Esophagus squamous epithelium (tissue), 5 donors: ENCODE data around the gene NYAP1. TPM values are rescaled to one million over a fixed set of nuclear protein-coding genes. Genes with fewer than 3 reads are reported as not detected.
A peak's percentile ranks its signal among the peaks of the same experiment; 100 is the strongest.

Experiments used
- DNase-seq: peaks from one replicate; lab custom pipeline; 2025; lab: John Stamatoyannopoulos, UW
- H3K27ac ChIP-seq, 4 donors: fragments of 200-600 bp; sonication (generic); one replicate each; pipeline ENCODE4 v1.5.1; 2016 to 2019; ENCODE audit warnings: mild to moderate bottlenecking in 1 of 4
- H3K27me3 ChIP-seq, 4 donors: fragments of 200-600 bp; sonication (generic); 1 replicate in 3 of 4; 2 replicates in 1 of 4; pipeline versions ENCODE4 v1.5.1 to v1.6.0; 2017 to 2021; ENCODE audit warnings: antibody characterized with exemption in 1 of 4
- H3K36me3 ChIP-seq, 3 donors: fragments of 200-600 bp; sonication (generic); one replicate each; pipeline ENCODE4 v1.5.1; 2016 to 2019
- H3K4me1 ChIP-seq, 3 donors: fragments of 200-600 bp; sonication (generic); one replicate each; pipeline ENCODE4 v1.5.1; 2017 to 2019
- H3K4me3 ChIP-seq, 4 donors: fragments of 200-600 bp; sonication (generic); 1 replicate in 3 of 4; 2 replicates in 1 of 4; pipeline ENCODE4 v1.5.1; 2016 to 2019; ENCODE audit warnings: mild to moderate bottlenecking in 2 of 4, moderate library complexity in 1 of 4
- H3K9me3 ChIP-seq, 3 donors: fragments of 200-600 bp; sonication (generic); one replicate each; pipeline ENCODE4 v1.5.1; 2016 to 2019
- CTCF ChIP-seq, 6 experiments: fragments of 450-650 bp in 4 of 6; fragments of 200-600 bp in 2 of 6; sonication (generic) in 2 of 6; IDR thresholded peaks; one replicate each; pipeline ENCODE4 v1.5.1; 2016 to 2019; ENCODE audit warnings: antibody characterized with exemption in 6 of 6, mild to moderate bottlenecking in 4 of 6, moderate library complexity in 4 of 6
- POLR2A ChIP-seq, 4 donors: fragments of 450-650 bp; IDR thresholded peaks; one replicate each; pipeline ENCODE4 v1.6.1; 2017; ENCODE audit warnings: antibody characterized with exemption in 4 of 4, mild to moderate bottlenecking in 4 of 4, moderate library complexity in 3 of 4
- WGBS, 2 donors: methylation state at CpG; one replicate each; pipeline ENCODE4 v1.1.5; 2018; 5-methylcytosine and 5-hydroxymethylcytosine counted together
- intact Hi-C: fragments of 100-400 bp; cut with DNase I; formaldehyde crosslinking; loops from one replicate; pipeline ENCODE4 v1.15.0; 2022
- total RNA-seq, 4 donors: library from RNA; depleted of rRNA; stranded (reverse); fragments of >200 nt; gene quantifications; one replicate each; pipeline ENCODE4 v1.1.0, GENCODE V29; 2016
- donor health status: DM: yes; HTN: yes; CAD: no.

The NYAP1 gene
- total RNA-seq, 4 donors from 2014 or later: 0.31 to 1.1 (median 0.57) TPM; not detected in 1

- Histone ChIP-seq H3K9me3 (no peaks in the 10 kb centered on the region), H3K27ac (peak overlapping the region in 2 of 4 donors; percentile 9 to 17), H3K4me1 (peaks cover 7 to 46% (median 15%) of the 10 kb centered on the region in 3 donors), H3K36me3 (peaks cover 0 to 9% (median 0%) of the 10 kb centered on the region in 3 donors), H3K4me3 (no peak overlapping the region), H3K27me3 (no peaks in the 10 kb centered on the region)
- TF ChIP-seq CTCF (IDR thresholded peaks at IDR 0.05) (no peak), POLR2A (IDR thresholded peaks at IDR 0.05) (no peak)
- intact Hi-C loops: no loop called here
- DNase-seq: no peak
- WGBS, 2 donors: 47 to 80% methylated on average over 1 to 3 of the region's 4 CpGs
These were observed 1.7 kb downstream of the NYAP1 start for GRCh38 chr7:100485471-100485876.

GRCh38 chr7:100486111-100486636 lies 2.4 kb downstream of the NYAP1 start:
- Histone ChIP-seq H3K9me3 (no peaks in the 10 kb centered on the region), H3K27me3 (no peaks in the 10 kb centered on the region), H3K36me3 (peaks cover 0 to 9% (median 0%) of the 10 kb centered on the region in 3 donors), H3K4me3 (no peak overlapping the region), H3K27ac (peak overlapping the region in 2 of 4 donors; percentile 9), H3K4me1 (peaks cover 7 to 46% (median 15%) of the 10 kb centered on the region in 3 donors)
- 97 to 100% methylated on average over 2 to 4 of the region's 5 CpGs for WGBS, 2 donors
- no peak for TF ChIP-seq CTCF (IDR thresholded peaks at IDR 0.05)
- no peak for TF ChIP-seq POLR2A (IDR thresholded peaks at IDR 0.05)
- intact Hi-C loops: no loop called here
- DNase-seq: no peak

- intact Hi-C loops: no loop called here
- TF ChIP-seq CTCF (IDR thresholded peaks at IDR 0.05) (no peak), POLR2A (IDR thresholded peaks at IDR 0.05) (no peak)
- DNase-seq: no peak
These were observed 3.2 kb downstream of the NYAP1 start for GRCh38 chr7:100486753-100487446.

GRCh38 chr7:100488333-100489095 lies 4.8 kb downstream of the NYAP1 start:
- TF ChIP-seq CTCF (IDR thresholded peaks at IDR 0.05) (no peak), POLR2A (IDR thresholded peaks at IDR 0.05) (no peak)
- peaks cover 0 to 9% (median 0%) of the 10 kb centered on the region in 3 donors for H3K36me3 ChIP-seq
- DNase-seq: no peak
- peaks cover 0 to 10% (median 0%) of the 10 kb centered on the region in 4 donors for H3K27me3 ChIP-seq
- peaks cover 6 to 44% (median 14%) of the 10 kb centered on the region in 3 donors for H3K4me1 ChIP-seq
- no peak overlapping the region for H3K4me3 ChIP-seq
- H3K9me3 ChIP-seq: no peaks in the 10 kb centered on the region
- H3K27ac ChIP-seq: no peak overlapping the region
- intact Hi-C loops: no loop called here
- WGBS, 2 donors: 89 to 95% methylated on average over 13 to 20 of the region's 44 CpGs

More at GRCh38 chr7:100486753-100487446, 3.2 kb downstream of the NYAP1 start:
- no peak overlapping the region for H3K27ac ChIP-seq
- no peaks in the 10 kb centered on the region for H3K27me3 ChIP-seq
- H3K9me3 ChIP-seq: no peaks in the 10 kb centered on the region
- H3K36me3 ChIP-seq: peaks cover 0 to 9% (median 0%) of the 10 kb centered on the region in 3 donors
- WGBS, 2 donors: 69 to 80% methylated on average over 3 to 7 of the region's 30 CpGs
- H3K4me3 ChIP-seq: no peak overlapping the region
- peaks cover 7 to 46% (median 15%) of the 10 kb centered on the region in 3 donors for H3K4me1 ChIP-seq
